HG03175 (cell line): ENCODE results near the gene LAS1L.
"Not testable (repeated sequence)": the region's sequence is repeated elsewhere in the genome, so short reads cannot be mapped to it uniquely, and the experiment has no call there.

ENCODE experiments used
- ATAC-seq: cut with Tn5 transposase; IDR thresholded peaks from one replicate; pipeline ENCODE4 v1.9.1; 2021; ENCODE audit warnings: mild to moderate bottlenecking, moderate library complexity; ENCODE audit not compliant: unreplicated experiment

Gene LAS1L

DNA sequence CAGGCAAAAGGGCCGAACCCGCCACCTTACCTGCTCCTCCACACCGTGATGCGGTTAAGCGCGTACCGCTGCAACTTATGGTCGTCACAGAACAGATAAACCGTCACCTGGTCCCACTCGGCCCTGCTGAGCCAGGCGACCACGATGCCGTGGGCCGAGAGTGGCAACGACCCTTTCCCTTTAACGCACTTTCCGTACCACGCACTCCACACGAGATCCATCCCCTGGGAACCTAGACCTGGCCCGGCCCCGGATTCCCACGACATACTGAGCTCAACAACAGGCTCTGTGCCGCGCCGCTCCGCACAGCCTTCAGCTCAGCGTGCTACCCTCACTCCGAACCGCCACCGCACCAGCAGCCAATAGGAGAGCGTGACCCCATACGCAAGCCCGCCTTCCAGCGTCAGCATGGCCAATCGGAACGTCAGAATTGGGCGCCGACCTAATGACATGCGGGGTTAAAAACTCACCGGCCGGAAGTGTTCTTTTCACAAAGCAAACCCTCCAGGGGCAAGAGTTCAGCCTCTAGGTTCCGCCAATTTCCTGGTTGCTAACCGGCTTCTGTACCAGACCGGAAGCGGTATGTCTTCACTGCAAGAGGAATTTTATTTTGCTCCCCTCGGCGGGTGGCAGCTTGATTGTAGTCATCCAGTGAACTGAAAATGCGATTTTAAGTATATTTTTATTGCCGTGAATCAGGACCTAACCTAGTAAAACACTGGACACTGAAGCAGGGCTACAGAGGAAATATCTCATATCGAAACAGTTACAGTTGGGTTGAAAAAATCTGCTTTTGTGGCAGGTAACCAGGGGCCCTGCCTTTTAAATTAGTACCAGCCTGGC, at the start of gene LAS1L:
TSS of gene LAS1L (minus strand) at position 338 of the 843 bp plus-strand sequence. CDS start at position 266, 72 bp downstream.
- ATAC-seq: peak; percentile 100

DNA sequence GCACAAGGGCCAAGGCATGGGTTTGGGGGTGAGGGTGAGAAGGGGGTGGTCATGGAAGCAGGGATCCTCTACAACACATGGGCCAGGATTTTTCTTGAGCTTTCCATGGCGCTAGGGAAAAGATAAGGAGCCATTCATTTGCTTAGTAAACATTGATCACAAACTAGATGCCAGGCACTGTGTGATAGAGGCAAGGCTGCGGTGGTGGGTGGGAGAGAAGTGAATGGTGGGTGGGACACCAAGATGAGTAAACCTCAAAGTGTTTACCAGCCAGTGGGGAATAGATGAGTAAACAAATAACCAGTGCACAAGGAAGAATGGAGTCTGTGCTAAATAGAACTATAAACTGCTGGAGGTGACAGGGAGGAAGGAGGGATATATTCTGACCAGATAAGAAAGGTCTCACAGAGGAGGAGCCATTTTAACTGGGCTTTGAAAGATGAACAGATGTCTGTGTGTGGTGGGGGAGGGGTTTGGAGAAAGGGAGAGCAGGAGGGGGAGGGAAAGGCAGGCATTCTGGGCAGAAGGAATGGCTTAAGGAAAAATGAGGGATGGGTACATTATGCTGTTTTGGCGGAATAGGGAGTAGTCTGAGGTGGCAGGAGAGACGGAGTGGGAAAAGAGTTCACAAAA, 48.0 kb upstream of the LAS1L start:
- no peak for ATAC-seq

GRCh38 chrX:65581661-65582339, 47.2 kb upstream of the LAS1L start:
- ATAC-seq: peak; percentile 76

- ATAC-seq: no peak
Measured at GRCh38 chrX:65578346-65578745, 43.8 kb upstream of the LAS1L start.

DNA sequence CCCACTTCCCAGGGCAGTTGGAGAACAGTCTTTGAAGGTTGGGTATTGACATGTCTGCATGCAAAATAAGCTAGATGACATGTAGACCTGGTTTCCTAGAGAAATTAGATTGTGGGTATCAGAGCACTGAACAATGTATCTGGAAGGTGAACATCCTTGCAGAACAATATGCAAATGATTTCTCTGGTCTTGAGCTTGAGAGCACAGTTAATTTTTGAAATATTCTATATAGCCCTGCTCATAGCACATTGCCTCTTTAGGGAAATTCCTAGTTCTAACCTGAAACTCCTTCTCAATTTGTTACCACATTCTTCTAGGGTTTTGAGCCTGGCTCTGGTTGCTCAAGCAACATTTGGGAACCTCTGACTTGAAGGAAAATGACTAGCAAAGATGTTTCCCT, 41.6 kb upstream of the LAS1L start:
- no peak for ATAC-seq

DNA sequence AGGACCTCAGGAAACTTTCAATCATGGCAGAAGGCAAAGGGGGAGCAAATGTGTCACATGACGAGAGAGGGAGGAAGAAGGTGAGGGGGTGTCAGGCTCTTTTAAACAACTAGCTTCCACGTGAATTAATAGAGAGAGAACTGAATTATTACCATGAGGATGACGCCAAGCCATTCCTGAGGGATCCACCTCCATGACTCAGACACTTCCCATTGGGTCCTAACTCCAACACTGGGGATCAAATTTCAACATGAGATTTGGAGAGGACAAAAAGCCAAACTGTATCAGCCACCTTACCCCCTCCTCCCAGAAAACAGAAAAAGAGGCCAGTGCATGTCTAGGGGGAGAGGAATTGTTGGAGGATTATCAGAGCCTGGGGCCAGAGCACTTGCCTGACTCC, 40.4 kb upstream of the LAS1L start:
- no peak for ATAC-seq

GRCh38 chrX:65574356-65574755, 39.8 kb upstream of the LAS1L start:
- no peak for ATAC-seq

- no peak for ATAC-seq
Measured at GRCh38 chrX:65572971-65573370, 38.4 kb upstream of the LAS1L start.

- ATAC-seq: not testable (repeated sequence)
Measured at GRCh38 chrX:65562850-65563249, 28.3 kb upstream of the LAS1L start.

- ATAC-seq: no peak
Measured at GRCh38 chrX:65551489-65552339, 17.1 kb upstream of the LAS1L start.

DNA sequence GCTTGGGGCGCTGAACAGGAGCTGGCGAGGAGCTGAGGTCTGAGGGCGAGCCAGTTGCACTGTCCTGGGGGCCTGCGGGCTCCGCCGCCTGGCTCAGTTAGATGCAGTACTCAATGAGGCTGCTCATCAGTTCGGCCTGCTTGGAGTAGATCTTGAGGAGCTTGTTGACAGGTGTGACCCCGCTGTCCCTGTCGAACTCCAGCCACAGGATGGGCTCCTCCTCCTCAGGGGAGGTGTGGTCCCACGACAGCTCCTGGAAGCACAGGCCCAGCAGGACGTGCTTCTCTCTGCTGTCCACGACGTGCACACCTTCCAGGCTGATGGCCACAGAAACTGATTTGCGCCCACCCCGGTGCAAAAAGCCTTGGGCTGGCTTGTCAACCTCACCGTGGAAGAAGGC, 16.5 kb upstream of the LAS1L start:
- ATAC-seq: no peak

DNA sequence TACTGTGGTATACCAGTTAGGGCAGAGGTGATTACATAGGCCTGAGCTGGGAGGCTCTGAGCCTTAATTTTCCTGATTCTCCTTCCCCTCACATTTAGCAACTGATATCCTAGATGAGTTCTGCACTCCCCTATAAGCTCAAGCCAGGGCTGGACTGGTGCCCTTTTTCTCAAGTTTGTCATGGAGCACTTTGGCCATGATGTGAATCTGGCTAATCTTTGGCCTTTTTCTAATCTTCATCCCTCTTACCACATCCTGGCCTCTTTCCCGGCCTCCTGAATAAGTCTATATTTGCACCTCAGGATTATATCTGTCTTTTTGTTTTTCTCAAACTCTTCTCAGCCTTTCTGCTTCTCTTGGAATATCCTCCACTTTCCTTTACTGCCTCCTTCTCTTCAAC, 10.9 kb upstream of the LAS1L start:
- no peak for ATAC-seq

DNA sequence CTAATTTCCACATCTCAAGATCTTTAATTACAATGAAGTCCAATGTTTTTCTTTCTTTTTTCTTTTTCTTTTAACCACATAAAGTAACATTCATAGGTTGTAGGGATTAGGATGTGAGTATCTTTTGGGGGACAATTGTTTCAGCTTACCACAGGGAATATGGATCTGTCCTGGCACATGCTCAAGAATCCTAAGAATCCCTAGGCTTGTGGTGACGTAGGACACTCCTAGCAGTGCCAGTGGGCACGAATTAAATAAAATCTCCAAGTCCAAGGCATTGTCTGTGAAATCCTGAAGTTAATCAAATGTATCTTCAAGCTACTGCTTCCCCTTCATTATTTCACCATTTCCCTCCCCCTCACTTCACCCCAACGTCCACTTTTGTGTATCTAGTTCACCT, 2.6 kb upstream of the LAS1L start:
- ATAC-seq: no peak

- ATAC-seq: no peak
Measured at GRCh38 chrX:65536291-65536690, 1.7 kb upstream of the LAS1L start.

DNA sequence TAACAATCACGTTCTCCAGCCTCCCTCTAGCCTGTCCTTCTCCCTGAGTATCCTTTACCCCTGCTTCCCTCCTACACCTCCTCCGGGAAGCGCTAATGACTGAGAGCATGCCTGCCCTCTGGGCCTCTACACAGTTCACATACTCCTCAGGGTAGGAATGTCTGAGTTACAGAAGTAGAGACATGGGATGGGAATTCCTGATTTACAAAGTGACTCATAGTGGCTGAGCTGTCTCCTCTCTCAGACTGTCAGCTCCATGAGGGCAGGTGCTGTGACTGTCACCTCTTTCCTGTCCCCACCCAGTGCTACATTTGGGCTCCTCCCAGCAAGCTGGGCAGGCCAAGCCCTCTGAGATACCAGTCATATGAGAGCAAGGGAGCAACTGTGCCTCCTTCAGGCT, 2.6 kb downstream of the LAS1L start:
- no peak for ATAC-seq

DNA sequence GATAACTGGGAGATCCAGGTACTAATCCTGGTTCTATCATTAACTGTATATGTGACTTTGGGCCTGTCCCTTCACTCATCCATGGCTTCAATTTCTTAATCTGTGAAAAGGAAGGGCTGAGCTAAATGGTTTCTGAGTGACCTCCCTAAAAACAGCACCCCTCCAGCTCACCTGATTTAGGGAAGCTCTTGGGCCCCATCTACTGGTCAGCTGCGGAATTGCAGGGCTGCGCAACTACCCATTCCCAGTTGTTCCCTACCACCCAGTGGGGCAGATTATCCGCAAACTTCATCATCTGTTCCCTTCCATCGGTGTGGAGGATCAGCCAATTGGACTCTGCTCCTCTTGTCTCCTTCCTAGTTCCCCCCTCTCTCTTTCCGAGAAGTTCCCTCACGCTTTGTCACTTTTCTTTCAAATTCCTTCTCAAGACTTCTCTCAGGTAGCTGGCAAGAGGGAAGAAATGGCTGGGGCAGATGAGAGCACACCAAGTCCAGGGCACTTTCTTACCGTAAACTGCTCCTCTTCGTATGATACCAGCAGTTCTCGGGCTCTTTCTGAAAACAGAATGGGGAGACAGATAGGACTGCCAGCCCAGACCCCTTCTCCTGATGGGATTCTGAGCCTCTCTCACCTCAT, 5.8 kb downstream of the LAS1L start:
- ATAC-seq: peak; percentile 69

DNA sequence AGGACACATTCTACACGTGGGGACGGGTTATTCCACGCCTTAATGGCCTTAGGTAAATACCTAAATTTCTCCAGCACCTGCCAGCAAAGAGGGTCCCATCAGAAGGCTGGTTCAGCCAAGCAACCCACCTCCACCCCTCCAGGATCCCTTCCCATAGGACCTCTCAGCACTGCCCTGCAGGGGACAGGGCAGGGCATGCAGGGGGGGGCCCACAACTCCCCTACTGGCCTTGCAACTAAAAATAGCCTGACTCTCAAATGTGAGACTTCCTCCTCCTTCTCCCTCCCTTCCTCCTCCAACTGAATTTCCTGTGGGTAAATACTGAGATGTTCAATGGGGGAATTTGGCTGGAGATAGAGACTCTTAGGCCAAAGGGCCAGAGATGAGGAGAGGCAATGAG, 6.3 kb downstream of the LAS1L start:
- ATAC-seq: no peak

GRCh38 chrX:65524139-65524538, 10.4 kb downstream of the LAS1L start:
- no peak for ATAC-seq

DNA sequence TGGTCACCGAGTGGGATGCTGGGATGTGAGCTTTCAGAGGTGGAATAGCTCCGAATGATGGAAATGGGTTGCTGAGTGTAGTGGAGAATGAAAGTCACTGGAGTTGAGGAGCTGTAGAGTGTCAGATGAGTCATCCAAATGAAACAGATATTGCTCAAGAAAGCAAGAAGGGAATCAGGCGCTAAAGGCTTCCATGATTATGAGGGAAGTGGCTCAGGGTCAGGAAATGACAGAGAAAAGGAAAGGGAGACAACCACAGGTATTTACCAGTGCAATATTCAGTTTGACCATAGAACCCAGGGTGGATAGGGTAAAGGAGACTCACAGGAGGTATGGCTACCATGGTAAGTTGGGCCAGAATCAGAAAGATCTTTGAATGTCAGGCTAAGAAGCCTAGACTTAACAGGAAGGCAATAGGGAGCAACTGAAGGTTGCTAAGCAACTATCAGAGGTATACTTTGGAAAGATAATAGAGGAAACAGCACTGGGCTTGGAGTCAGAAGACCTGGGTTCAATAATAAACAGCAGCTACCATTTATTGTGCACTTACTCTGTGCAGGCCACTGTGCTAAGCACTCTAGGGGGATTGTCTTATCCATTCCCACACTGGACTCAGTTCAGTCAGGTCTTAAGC, 11.7 kb downstream of the LAS1L start:
- no peak for ATAC-seq

GRCh38 chrX:65519530-65519929, 15.1 kb downstream of the LAS1L start:
- not testable (repeated sequence) for ATAC-seq
